Stimulated activated CD8-positive, alpha-beta memory T cell treated with anti-CD3 and anti-CD28 coated beads, Interleukin-12 subunit alpha, Interleukin-12 subunit beta, amount 100 ng/mL, for 24 hours (primary cell): Measurements from ENCODE around the gene P2RY8.
"Not testable (repeated sequence)": the region's sequence is repeated elsewhere in the genome, so short reads cannot be mapped to it uniquely, and the experiment has no call there.

Experiments
- DNase-seq: peaks from one replicate; pipeline ENCODE4 v3.0.0-alpha.2; 2020; ENCODE audit errors: extremely low read depth

P2RY8 gene

GRCh38 chrX:1444561-1445500, 92.2 kb downstream of the P2RY8 start:
- DNase-seq, result no peak

GRCh38 chrX:1443496-1444075, 93.4 kb downstream of the P2RY8 start:
- no peak for DNase-seq

GRCh38 chrX:1442724-1443367, 94.1 kb downstream of the P2RY8 start:
- no peak for DNase-seq

- DNase-seq, result no peak
These were observed 94.8 kb downstream of the P2RY8 start for GRCh38 chrX:1442016-1442665.

GRCh38 chrX:1440506-1440905, 96.5 kb downstream of the P2RY8 start:
- no peak for DNase-seq

GRCh38 chrX:1435241-1435895, 101.6 kb downstream of the P2RY8 start:
- DNase-seq, result no peak

- no peak for DNase-seq
These were observed 102.1 kb downstream of the P2RY8 start for GRCh38 chrX:1434871-1435240.

- no peak for DNase-seq
These were observed 103.2 kb downstream of the P2RY8 start for GRCh38 chrX:1433646-1434357.

GRCh38 chrX:1430451-1430850, 106.5 kb downstream of the P2RY8 start:
- DNase-seq, result no peak

GRCh38 chrX:1427756-1428155, 109.2 kb downstream of the P2RY8 start:
- DNase-seq, result no peak

GRCh38 chrX:1426321-1426720, 110.7 kb downstream of the P2RY8 start:
- DNase-seq, result not testable (repeated sequence)

- no peak for DNase-seq
These were observed 111.6 kb downstream of the P2RY8 start for GRCh38 chrX:1425381-1425780.

GRCh38 chrX:1424147-1424851, 112.7 kb downstream of the P2RY8 start:
- no peak for DNase-seq

- DNase-seq, result no peak
These were observed 113.8 kb downstream of the P2RY8 start for GRCh38 chrX:1423215-1423614.

- no peak for DNase-seq
These were observed 114.9 kb downstream of the P2RY8 start for GRCh38 chrX:1422135-1422465.

- DNase-seq, result no peak
These were observed 115.4 kb downstream of the P2RY8 start for GRCh38 chrX:1421433-1422134.

GRCh38 chrX:1420371-1420770, 116.6 kb downstream of the P2RY8 start:
- DNase-seq, result no peak

GRCh38 chrX:1419545-1420355, 117.2 kb downstream of the P2RY8 start:
- DNase-seq, result no peak

- DNase-seq, result no peak
These were observed 118.0 kb downstream of the P2RY8 start for GRCh38 chrX:1418901-1419544.
